HG03439 (cell line): ENCODE measurements around the gene TRAPPC11.
A peak's percentile ranks its signal among the peaks of the same experiment; 100 is the strongest.
"Not testable (repeated sequence)": the region's sequence is repeated elsewhere in the genome, so short reads cannot be mapped to it uniquely, and the experiment has no call there.

Experiments
- ATAC-seq: cut with Tn5 transposase; IDR thresholded peaks from one replicate; pipeline ENCODE4 v1.9.1; 2021; ENCODE audit warnings: mild to moderate bottlenecking, moderate library complexity; ENCODE audit not compliant: unreplicated experiment

Gene TRAPPC11

GRCh38 chr4:183718876-183719275 is 59.8 kb downstream of the TRAPPC11 start:
- no peak for ATAC-seq

GRCh38 chr4:183721207-183722081 is 62.4 kb downstream of the TRAPPC11 start:
- ATAC-seq: no peak

GRCh38 chr4:183722731-183723560 is 63.9 kb downstream of the TRAPPC11 start:
- ATAC-seq: peak; percentile 87

GRCh38 chr4:183723561-183724228 is 64.6 kb downstream of the TRAPPC11 start:
- ATAC-seq: no peak

- ATAC-seq: not testable (repeated sequence)
Observed at GRCh38 chr4:183725585-183725984, 66.5 kb downstream of the TRAPPC11 start.

- no peak for ATAC-seq
Observed at GRCh38 chr4:183727482-183727881, 68.4 kb downstream of the TRAPPC11 start.

DNA sequence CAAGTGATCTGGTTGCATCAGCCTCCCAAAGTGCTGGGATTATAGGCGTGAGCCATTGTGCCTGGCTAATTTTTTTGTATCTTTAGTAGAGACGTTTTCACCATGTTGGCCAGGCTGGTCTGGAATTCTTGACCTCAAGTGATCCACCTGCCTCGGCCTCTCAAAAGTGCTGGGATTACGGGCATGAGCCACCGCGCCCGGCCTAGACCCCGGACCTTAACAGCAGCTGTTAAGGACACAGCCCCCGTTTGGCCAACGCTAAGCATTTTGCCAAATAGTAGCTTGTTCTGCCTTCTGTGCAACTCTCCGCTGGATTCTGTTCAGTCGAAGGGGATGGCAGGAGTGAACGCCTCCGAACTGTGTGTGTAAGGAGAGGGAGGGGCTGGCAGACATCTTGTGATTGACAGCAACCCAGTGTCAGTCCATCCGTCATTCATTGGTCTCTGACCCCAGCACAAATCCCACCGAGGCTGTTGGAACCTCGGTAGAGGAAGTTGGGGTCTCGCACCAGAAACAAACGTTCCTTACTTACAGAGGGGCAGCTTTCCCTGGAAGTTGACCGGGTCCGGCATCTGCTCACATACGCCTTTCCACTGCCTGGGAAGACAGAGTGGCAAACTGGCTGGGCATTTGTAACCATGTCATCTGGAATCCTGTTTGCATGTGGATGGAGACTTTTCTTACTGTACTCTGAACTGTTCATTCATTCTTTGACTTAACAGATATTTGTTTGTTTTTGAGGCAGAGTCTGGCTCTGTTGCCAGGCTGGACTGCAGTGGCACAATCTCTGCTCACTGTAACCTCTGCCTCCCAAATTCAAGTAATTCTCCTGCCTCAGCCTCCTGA is 69.4 kb downstream of the TRAPPC11 start:
- ATAC-seq: no peak

DNA sequence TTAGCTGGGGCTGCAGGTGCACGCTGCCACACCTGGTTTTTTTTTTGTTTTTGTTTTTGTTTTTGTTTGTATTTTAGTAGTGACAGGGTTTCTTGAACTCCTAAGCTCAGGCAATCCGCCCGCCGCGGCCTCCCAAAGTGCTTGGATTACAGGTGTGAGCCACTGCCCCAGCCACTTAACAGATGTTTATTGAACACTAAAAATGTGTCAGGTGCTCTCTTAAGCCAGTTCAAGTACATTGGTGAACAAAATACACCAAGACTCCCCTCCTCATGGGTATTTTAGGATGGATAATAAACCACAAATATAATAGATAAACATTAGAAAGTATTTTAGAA is 69.9 kb downstream of the TRAPPC11 start:
- ATAC-seq: no peak

GRCh38 chr4:183729430-183730328 is 70.6 kb downstream of the TRAPPC11 start:
- ATAC-seq: no peak

DNA sequence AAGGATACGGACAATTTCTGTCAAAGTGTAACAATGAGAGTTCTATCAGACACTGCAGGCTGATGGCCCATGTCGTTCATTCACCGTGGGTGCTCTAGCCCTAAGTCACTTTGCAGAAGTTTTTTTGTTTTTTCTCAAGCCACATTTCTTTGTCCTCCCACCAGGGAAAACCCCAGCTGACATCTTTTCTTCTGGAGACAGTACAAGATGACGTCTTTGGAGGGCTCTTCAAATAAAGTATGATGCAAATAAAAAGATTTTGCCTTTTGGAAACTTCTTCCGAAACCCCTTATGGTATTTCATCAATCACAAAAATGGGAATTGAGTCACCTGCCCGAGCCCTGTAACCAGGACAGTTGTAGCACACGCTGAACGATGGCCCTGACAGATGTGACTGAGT is 73.2 kb downstream of the TRAPPC11 start:
- ATAC-seq: no peak

- ATAC-seq: no peak
Observed at GRCh38 chr4:183733181-183733580, 74.1 kb downstream of the TRAPPC11 start.

- ATAC-seq: no peak
Observed at GRCh38 chr4:183738081-183738673, 79.1 kb downstream of the TRAPPC11 start.

GRCh38 chr4:183738961-183739360 is 79.9 kb downstream of the TRAPPC11 start:
- ATAC-seq: no peak

DNA sequence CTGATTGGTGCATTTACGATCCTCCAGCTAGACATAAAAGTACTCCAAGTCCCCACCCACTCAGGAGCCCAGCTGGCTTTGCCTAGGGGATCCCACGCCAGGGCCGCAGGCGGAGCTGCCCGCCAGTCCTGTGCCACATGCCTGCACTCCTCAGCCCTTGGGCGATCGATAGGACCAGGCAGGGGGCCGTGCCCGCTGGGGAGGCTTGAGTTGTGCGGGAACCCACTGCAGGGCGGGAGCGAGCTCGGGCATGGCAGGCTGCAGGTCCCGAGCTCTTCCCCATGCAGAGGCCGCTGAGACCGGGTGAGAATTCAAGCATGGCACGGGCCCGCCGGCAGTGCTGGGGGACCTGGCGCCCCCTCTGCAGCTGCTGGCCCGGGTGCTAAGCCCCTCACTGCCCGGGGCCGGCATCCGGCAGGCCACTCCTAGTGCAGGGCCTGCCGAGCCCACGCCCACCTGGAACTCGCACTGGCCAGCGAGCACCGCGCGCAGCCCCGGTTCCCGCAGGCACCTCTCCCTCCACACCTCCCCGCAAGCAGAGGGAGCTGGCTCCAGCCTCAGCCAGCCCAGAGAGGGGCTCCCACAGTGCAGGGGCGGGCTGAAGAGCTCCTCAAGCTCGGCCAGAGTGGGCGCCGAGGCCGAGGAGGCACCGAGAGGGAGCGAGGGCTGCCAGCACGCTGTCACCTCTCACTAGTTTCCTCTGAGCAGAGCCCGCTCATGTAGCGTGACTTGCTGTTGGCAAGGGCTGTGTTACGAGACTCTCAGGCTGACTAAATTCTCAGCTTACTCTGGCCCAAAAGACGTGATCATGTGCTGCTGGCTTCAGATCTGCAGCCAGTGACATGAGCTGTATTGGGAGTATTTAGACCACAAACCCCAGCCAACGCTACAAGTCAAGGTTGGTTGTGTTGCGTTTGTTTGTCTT is 87.5 kb downstream of the TRAPPC11 start:
- ATAC-seq: peak; percentile 75

DNA sequence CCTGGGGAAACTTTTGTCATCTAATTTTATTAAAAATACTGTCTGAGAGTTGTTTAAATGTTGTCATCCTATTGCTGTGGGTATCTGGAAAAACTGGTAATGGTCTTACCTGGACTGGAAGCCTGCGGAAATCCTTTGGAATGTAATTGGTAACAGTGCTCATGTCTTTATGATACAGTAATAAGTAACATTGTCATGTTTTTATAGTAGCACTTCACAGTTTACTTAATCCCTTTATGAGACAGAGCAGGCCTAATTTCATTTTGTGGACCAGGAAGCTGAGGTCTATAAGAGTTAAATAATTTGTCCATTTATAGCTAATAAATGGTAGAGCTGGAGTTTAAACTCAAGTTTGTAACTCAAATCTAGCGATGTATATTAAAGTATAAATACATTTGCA is 88.3 kb downstream of the TRAPPC11 start:
- no peak for ATAC-seq

DNA sequence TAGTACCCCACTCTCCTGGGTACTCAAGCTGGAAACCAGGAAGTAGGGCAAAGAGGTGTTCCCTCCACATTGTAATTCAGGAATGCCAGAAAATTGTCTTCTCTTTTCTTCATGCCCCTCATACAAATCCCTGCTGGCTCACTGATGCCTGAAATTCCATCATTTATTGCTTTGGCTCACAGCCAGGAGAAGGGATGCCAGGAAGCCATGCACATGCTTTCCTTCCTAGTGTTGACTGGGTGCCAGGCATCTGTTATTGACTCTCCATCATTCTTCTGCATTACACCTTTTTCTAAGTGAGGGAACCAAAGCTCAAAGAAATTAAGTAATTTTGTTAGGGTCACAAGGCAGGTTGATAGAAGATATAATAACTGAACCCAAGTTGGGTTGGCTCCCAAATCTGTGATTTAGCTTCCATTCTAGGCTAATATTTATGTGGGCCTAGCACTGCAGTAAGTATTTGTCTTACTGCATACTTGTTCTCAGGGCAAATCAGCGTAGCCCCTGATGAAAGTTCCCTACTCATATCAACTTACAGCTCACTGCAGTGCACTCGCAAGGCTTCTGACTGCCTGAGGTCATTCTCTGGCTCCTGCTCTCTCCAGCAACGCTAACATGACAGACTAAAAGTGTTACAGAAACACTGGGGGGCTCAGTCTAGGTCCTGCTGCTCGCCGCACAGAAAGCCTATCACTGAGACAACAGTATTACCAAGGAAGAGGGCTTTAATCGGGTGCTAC is 89.0 kb downstream of the TRAPPC11 start:
- ATAC-seq: no peak

DNA sequence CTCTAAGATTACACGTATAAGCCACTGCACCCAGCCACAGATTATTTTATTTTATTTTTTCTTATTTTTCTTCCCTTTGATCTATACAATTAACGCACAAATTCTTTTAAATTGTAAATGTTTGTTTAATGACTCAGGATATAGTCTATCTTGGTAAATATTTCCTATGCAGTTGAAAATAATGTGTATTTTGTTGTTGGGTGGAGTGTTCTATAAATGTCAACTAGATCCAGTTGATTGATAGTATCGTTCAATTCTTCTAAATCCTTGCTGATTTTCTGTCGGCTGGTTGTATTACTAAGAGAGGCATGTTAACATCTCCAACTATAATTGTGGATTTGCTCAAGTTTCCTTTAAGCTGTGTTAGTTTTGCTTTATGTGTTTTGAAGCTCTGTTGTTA is 92.0 kb downstream of the TRAPPC11 start:
- no peak for ATAC-seq
